ENCODE data around the gene GIMAP2. TPM values are rescaled to one million over a fixed set of nuclear protein-coding genes. Genes with fewer than 3 reads are reported as not detected.

Gene GIMAP2
- total RNA-seq, 1 donor from 2014 or later = not detected

DNA sequence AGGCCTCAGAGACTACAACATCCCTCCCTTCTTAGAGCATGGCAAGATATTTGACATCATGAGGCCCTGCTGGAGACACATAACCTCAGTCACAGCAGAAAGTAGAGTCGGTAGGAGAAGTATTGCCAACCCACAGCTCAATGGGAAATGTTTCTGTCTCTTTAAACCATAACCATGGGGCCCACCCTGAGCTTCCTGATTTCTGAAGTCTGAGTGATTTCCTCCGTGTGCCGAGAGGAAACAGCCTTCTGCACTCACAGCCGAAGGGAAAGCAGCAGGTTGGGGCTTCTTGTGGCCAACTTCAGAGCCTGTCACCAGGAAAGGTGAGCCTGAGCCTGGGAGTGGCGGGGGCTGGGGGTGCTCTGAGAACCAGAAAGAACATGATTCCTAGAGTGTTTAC, 30.9 kb downstream of the GIMAP2 start, which contains the start of gene GIMAP1:
Gene GIMAP1, plus strand, starts transcription at position 246 of the 400 bp plus-strand sequence. CDS start 2,435 bp downstream, outside the sequence.
- H3K27me3 Mint-ChIP-seq = peaks cover 36% of the 10 kb centered on the region
- H3K27ac Mint-ChIP-seq = no peak within 1 kb of the TSS
- no peak for DNase-seq (ENCODE audit: low spot score, unreplicated experiment)
- TF ChIP-seq, protein P1, sequence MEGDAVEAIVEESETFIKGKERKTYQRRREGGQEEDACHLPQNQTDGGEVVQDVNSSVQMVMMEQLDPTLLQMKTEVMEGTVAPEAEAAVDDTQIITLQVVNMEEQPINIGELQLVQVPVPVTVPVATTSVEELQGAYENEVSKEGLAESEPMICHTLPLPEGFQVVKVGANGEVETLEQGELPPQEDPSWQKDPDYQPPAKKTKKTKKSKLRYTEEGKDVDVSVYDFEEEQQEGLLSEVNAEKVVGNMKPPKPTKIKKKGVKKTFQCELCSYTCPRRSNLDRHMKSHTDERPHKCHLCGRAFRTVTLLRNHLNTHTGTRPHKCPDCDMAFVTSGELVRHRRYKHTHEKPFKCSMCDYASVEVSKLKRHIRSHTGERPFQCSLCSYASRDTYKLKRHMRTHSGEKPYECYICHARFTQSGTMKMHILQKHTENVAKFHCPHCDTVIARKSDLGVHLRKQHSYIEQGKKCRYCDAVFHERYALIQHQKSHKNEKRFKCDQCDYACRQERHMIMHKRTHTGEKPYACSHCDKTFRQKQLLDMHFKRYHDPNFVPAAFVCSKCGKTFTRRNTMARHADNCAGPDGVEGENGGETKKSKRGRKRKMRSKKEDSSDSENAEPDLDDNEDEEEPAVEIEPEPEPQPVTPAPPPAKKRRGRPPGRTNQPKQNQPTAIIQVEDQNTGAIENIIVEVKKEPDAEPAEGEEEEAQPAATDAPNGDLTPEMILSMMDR (IDR thresholded peaks at IDR 0.05; ENCODE audit: unreplicated experiment) = no peak
- peaks cover 4% of the 10 kb centered on the region for H3K9me3 Mint-ChIP-seq (ENCODE audit: low read depth)
- no peaks in the 10 kb centered on the region for H3K4me1 Mint-ChIP-seq (ENCODE audit: low read depth)
- no peak within 1 kb of the TSS for H3K4me3 Mint-ChIP-seq (ENCODE audit: low read depth)
- H3K36me3 Mint-ChIP-seq (ENCODE audit: insufficient read depth) = no peaks in the 10 kb centered on the region

DNA sequence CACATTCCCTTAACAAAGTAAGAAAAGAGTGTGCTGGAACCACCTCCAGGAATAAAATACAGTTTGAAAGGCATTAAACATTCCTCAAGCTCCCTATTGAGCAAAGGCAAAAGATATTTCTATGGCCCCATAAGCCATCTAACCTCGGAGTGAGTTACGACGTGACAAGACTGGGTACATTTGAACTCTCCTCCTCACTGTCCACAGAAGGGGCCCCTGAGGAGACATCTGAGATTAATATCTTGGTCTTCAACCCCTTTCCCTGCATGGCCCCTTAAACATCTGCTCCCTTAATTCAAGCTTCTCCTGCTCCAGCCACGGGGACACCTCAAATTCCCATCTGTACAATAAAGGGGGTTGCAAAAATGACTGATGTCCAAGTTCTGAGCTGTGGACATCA, 31.4 kb downstream of the GIMAP2 start:
- TF ChIP-seq, protein P1 (IDR thresholded peaks at IDR 0.05; ENCODE audit: unreplicated experiment) = no peak
- Mint-ChIP-seq H3K36me3 (ENCODE audit: insufficient read depth) (no peaks in the 10 kb centered on the region), H3K4me3 (ENCODE audit: low read depth) (no peak overlapping the region), H3K9me3 (ENCODE audit: low read depth) (peaks cover 4% of the 10 kb centered on the region), H3K4me1 (ENCODE audit: low read depth) (no peaks in the 10 kb centered on the region), H3K27me3 (peaks cover 37% of the 10 kb centered on the region), H3K27ac (no peak overlapping the region)
- DNase-seq (ENCODE audit: low spot score, unreplicated experiment) = no peak

- H3K4me3 Mint-ChIP-seq (ENCODE audit: low read depth) = no peak overlapping the region
- DNase-seq (ENCODE audit: low spot score, unreplicated experiment) = no peak
- TF ChIP-seq, protein P1 (IDR thresholded peaks at IDR 0.05; ENCODE audit: unreplicated experiment) = no peak
- H3K9me3 Mint-ChIP-seq (ENCODE audit: low read depth) = no peaks in the 10 kb centered on the region
- H3K27me3 Mint-ChIP-seq = peaks cover 41% of the 10 kb centered on the region
- no peaks in the 10 kb centered on the region for H3K4me1 Mint-ChIP-seq (ENCODE audit: low read depth)
- H3K36me3 Mint-ChIP-seq (ENCODE audit: insufficient read depth) = no peaks in the 10 kb centered on the region
- no peak overlapping the region for H3K27ac Mint-ChIP-seq
These were observed 32.4 kb downstream of the GIMAP2 start for GRCh38 chr7:150717814-150718420.

- H3K27me3 Mint-ChIP-seq = peaks cover 52% of the 10 kb centered on the region
- H3K27ac Mint-ChIP-seq = no peak overlapping the region
- no peaks in the 10 kb centered on the region for H3K4me1 Mint-ChIP-seq (ENCODE audit: low read depth)
- no peaks in the 10 kb centered on the region for H3K9me3 Mint-ChIP-seq (ENCODE audit: low read depth)
- no peak overlapping the region for H3K4me3 Mint-ChIP-seq (ENCODE audit: low read depth)
- TF ChIP-seq, protein P1 (IDR thresholded peaks at IDR 0.05; ENCODE audit: unreplicated experiment) = no peak
- no peak for DNase-seq (ENCODE audit: low spot score, unreplicated experiment)
- no peaks in the 10 kb centered on the region for H3K36me3 Mint-ChIP-seq (ENCODE audit: insufficient read depth)
These were observed 33.9 kb downstream of the GIMAP2 start for GRCh38 chr7:150719436-150719835.

DNA sequence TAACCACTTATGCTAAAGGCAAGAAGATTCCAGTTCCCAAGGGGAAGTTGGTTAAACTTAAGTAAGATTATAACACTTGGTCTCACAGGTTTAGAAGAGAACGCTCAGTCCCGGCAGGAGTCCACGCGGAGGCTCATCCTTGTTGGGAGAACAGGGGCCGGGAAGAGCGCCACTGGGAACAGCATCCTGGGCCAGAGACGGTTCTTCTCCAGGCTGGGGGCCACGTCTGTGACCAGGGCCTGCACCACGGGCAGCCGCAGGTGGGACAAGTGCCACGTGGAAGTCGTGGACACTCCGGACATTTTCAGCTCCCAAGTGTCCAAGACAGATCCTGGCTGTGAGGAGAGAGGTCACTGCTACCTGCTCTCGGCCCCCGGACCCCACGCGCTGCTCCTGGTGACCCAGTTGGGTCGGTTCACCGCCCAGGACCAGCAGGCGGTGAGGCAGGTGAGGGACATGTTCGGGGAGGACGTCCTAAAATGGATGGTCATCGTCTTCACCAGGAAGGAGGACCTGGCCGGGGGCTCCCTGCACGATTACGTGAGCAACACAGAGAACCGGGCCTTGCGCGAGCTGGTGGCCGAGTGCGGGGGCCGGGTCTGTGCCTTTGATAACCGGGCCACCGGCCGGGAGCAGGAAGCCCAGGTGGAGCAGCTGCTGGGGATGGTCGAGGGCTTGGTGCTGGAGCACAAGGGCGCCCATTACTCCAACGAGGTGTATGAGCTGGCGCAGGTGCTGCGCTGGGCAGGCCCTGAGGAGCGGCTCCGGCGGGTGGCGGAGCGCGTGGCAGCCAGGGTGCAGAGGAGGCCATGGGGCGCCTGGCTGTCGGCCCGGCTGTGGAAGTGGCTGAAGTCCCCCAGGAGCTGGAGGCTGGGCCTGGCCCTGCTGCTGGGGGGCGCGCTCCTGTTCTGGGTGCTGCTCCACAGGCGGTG, 34.7 kb downstream of the GIMAP2 start:
- H3K36me3 Mint-ChIP-seq (ENCODE audit: insufficient read depth) = no peaks in the 10 kb centered on the region
- H3K9me3 Mint-ChIP-seq (ENCODE audit: low read depth) = no peaks in the 10 kb centered on the region
- peaks cover 51% of the 10 kb centered on the region for H3K27me3 Mint-ChIP-seq
- TF ChIP-seq, protein P1 (IDR thresholded peaks at IDR 0.05; ENCODE audit: unreplicated experiment) = no peak
- H3K27ac Mint-ChIP-seq = no peak overlapping the region
- no peak for DNase-seq (ENCODE audit: low spot score, unreplicated experiment)
- H3K4me1 Mint-ChIP-seq (ENCODE audit: low read depth) = no peaks in the 10 kb centered on the region
- no peak overlapping the region for H3K4me3 Mint-ChIP-seq (ENCODE audit: low read depth)
